TTC549 (cell line): Measurements from ENCODE around the gene NHSL2.

Experiments
- FAIRE-seq: peaks from 2 replicates; lab custom pipeline; 2012; peaks lifted over from hg19 to GRCh38; lab: Jason Lieb, UNC

Gene NHSL2

DNA sequence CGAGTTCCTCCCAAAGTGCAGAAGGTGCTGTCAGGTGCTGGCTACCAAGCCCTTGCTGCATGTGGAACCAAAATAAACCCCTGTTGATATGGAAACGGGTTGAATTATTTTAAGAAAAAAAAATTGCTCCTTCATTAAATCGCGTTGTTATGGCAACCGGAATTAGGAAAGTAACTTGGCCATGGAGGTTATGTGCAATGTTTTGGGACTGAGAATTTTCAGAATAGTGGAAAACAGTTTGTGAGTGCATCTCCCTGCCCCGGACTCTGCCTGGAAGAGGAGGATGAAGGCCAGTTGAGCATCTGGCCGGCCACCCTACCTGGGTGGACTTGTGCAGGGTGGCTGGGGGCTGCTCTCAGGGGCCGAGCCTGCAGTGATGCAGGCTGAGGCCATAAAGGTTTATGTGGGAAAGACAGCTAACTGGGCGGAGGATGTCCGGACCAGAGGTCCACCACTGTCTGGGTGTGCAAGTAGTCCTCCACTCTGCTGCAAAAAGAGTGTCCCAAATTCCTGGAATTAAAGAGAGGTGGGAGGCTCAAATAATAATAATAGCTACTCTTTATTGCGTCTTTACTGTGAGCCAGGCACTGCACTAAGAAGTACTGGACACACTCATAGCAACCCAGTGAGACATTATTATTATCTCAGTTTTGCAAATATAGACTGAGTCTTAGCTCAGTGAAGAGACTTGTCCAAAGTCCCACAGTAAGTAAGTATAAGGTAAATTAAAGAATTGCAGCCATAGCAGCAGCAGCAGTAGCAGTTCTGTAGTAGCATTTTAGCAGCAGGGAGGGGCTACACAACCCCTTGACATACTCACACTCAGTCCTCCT is 200.4 kb downstream of the NHSL2 start:
- no peak for FAIRE-seq

DNA sequence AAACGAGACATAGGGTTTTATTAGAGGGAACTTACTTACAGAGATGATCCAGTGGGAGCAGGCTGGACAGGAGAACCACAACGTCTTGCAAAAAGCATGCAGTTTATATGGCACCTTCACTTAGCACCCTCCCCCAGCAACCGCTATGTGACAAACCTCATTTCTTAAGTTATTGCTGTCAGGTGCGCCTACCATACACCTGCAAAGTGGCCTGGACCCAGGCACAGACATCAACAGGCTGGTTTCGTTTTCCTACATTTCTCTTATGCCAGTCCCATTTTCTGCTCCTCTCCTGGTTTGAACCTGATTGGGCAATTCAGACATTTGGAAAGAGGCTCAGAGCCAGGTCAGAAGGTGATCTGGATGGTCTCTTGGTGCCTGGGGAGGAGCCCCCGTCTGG is 202.8 kb downstream of the NHSL2 start:
- FAIRE-seq, result no peak

- no peak for FAIRE-seq
Measured at GRCh38 chrX:72114306-72114705, 203.7 kb downstream of the NHSL2 start.

GRCh38 chrX:72114807-72115206 is 204.2 kb downstream of the NHSL2 start:
- FAIRE-seq, result no peak

DNA sequence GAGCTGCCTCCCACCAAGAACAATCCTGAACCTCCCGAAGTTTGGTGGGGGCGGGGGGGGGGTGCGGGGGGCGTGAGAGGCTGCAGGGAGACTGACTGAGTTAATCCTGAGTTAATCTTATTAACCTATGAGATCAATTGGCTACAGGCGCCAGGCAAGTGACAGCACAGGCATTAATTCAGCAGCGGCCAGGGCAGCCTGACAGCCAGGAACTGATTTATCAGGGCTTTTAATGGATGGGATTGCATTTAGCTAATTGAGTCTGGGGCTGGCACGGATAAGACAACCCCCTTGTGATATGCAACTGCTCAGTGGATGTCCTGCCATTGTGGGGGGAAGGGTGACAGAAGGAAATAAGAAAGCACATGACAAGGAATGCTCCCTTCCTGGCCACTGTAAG is 204.7 kb downstream of the NHSL2 start:
- FAIRE-seq, result no peak

GRCh38 chrX:72117636-72118210 is 207.1 kb downstream of the NHSL2 start:
- no peak for FAIRE-seq

DNA sequence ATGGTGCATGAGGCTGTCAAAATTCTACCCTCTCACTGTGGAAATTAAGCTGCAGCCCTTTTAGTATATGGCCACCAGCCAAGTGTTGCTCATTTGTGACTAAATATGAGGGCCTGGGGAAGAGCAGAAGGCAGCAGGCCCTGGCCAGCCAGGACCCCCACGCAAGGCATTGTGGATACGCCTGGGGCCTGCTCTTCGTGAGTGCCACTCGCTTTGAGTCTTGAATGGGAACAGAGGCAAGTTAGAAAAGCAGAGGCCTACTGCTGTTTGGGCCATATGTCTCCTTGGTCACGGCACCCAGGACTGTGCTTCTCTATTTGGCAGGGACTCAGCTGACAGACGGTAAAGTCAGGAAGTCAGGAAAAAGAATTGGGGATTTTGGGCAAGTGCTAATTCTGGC is 210.2 kb downstream of the NHSL2 start:
- no peak for FAIRE-seq

DNA sequence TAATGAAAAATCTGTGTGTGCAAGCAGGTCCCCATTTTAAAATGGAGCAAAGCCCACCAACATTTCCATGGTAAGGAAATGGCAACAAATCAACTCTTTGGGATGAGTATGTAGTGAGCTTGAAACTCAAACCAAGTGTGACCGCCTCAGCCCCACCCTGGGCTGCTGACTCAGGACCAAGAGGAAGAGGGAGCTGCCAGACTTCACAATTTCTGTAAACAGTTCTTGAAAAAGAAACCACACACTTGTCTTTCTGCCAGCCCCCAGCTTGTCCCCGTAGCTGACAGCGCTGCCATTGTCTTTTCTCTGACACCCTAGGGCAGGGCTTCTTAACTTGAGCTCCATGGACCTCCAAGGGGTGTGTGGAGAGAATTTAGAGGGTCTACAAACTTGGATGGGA is 210.7 kb downstream of the NHSL2 start:
- no peak for FAIRE-seq

DNA sequence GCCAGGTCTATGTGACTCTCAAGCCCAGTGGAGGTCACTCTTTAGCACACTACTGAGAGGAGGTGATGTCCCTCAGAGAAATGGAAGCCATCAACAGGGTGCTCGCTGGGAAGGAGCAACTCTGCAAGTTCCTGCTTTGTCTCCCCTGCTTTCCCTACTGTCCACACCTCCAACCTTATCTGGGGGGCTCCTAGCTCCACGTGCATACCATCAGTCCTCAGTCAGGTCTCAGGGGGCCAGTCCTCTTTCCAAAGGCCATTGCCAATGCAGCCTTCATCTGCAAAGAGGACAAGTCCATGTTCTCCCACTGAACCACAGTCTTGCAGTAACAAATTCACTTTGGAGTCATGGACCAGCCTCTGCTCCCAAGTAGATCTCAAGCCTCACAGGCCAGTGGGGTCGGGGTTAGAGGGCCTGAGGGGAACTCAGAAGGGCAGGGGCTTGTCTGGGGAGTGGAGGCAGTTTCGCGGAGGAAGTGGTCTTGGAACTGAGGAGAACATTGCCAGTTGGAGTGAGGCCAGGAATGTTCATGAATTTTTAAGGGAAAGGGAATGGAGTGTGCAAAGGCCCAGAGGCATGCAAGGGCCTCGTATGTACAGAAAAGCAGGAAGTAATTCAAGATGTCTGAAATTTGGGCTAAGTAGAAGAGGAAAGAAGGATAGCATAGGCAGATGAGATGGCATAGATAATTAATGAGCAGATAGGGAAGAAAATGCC is 212.1 kb downstream of the NHSL2 start:
- no peak for FAIRE-seq

DNA sequence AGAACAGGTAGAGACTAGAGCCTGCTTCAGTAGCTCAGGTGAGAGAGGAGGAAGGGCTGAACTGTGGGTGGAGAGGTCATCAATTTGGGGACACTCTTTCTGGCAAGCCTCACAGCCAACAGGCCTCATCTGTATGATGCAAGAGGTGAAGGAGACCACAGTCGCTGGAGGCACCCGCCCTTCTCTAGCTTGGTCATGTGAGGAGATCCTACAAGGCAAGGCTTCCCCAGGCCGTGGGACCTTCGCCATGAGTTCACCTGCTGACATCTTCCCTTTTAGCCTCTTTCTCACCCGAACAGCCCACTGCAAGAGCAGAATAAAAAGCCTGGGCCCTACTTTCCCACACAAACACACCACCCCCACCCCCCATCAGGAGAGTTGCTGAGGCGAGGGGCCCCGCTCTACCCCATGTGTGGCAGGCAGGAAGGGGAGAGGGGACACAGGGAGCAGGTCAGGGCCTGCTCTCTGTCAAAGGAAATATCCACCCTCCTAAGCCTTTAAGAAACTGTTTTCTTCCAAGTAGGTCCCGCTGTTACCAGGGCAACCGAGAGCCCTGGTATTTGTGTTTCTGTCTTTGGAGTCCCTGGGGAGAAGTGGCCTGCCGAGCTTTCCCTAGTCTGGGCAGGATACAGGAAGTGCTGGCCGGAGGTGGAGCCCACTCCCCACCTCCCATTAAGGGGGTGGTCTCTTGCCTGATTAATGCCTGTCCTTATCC is 213.0 kb downstream of the NHSL2 start:
- no peak for FAIRE-seq

- FAIRE-seq, result no peak
Measured at GRCh38 chrX:72124540-72125201, 214.0 kb downstream of the NHSL2 start.

- no peak for FAIRE-seq
Measured at GRCh38 chrX:72125331-72126047, 214.8 kb downstream of the NHSL2 start.

DNA sequence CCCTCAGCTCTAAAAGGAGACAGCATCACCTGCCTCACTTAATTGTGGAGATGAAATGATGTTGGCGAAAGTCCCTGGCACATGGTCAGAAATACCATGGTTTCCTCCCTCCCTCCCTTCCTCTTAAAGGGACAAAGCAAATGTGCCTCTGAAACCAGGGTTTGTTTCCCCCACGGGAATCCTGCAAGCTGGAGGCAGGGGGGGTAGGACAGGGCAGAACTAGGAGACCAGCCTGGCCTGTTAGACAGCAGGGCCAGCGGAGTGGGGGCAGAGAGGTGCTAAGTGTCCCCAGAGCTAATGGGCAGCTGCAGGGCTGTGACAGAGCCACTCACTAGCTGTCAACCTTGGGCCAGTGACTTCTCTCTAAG is 215.4 kb downstream of the NHSL2 start:
- FAIRE-seq, result no peak

DNA sequence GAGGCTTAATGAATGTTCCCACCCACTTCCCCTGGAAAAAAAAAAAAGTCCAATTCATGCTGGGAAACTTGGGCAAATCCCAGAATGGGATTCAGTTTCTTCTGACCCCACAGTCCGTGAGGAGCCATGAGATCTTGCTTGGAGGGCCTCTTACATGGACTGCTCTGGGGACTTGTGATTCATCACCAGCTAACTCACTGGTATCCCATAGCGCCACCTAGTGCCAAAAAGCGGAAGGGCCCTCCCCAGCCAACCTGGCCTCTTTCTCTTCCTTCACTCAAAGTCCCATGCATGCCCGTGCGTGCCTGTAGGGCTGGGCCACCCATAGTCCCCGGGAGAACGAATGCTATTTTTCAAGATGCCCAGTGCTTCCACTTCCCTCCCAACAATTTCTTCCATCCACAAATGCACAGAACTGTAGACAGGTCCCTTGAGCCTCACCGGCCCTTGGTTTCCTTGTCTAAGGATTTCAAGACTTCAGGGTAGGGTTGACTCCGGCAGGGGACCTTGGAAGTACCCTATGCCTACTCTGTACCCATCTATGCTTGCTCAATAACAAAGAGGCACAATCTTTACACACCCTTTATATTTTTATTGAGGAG is 216.0 kb downstream of the NHSL2 start:
- FAIRE-seq, result peak; percentile 13

GRCh38 chrX:72127332-72127731 is 216.7 kb downstream of the NHSL2 start:
- FAIRE-seq, result no peak

DNA sequence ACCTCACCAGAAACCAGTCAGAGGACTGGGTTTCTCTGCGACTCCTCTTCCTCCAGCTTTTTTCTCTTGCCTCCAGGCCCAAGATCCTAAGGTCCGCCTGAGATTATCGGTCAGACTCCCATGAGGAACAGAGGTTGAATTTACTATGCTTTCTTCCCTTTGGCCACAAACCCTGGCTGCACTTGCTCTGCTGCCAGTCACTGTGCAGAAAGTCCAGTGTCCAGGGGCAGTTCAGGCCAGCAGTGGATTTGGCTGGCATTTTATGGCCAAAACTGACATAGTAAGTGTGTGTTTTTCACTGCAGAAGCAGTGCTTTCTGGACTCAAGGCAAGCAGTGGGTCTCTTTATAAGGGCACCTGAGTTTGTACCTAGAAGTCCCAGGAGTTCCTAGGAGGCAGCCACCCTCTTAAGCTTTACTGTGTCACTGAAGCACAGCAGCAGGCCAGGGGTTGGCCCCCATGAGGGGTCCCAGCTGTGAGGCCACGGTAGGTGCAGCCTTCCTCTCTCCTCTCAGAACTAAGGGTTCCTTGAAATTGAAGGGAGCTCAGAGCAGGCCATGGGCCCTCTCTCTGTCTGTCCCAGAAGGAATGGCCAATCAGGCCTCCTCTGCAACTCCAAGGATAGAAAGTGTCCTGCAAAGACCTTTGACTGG is 217.7 kb downstream of the NHSL2 start:
- FAIRE-seq, result no peak

DNA sequence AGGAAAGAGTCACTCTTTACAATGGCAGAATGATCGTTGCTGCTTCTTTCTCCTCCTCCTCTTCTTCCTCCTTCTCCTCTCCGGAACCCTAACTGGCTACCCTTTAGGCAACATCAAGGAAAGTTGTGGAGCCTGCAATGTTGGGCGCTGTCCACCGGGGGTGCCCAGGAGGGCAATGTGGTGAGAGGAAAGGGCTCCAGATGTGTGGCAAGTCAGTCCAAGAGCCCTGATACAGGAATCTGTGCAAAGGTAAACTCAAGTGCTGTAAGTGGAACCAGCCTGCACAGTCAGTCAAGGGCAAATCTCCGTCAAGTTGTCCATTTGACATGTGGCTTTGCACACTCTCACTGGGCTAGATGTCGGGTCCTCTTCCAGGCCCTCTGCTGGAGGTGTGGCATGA is 218.2 kb downstream of the NHSL2 start:
- no peak for FAIRE-seq

GRCh38 chrX:72129661-72130060 is 219.0 kb downstream of the NHSL2 start:
- FAIRE-seq, result no peak

- no peak for FAIRE-seq
Measured at GRCh38 chrX:72130156-72130761, 219.6 kb downstream of the NHSL2 start.

GRCh38 chrX:72130762-72131250 is 220.2 kb downstream of the NHSL2 start:
- no peak for FAIRE-seq
